ENCODE data around the gene CNTNAP2. TPM values are rescaled to one million over a fixed set of nuclear protein-coding genes. Genes with fewer than 3 reads are reported as not detected.

CNTNAP2 gene
- total RNA-seq, 1 experiment from 2014 or later, result 60.0 TPM

DNA sequence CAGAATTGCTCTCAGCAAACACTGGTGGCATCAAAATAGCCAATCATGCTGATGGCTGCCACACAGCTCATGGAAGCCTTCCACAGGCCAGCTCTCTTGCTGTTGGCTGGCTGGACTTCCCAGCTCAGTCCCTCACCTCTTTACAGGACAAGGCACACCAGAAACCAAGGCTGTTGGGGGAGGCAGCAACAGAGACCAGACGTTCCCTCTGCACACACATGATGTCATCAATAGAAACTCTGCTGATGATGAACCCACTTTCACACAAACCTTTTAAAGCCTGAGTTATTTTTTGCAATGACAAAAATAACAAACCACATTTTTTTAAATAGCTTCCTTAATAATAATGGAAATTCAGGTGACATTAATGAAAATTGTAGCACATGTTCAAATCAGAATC lies 2173.0 kb downstream of the CNTNAP2 start:
- intact Hi-C loops (cut with micrococcal nuclease; ENCODE audit: unreplicated experiment), result no loop called here
- no peaks in the 10 kb centered on the region for H3K4me1 ChIP-seq (ENCODE audit: insufficient read depth, low read length, poor library complexity, severe bottlenecking)
- POLR2A ChIA-PET (ENCODE audit: low non-redundant PET), result no interaction called here
- no peak for DNase-seq (ENCODE audit: low spot score)
- BruUV-seq (replicated peaks), result no TSS peak
- H3K27me3 ChIP-seq (replicated peaks; ENCODE audit: insufficient read depth, low read depth, low read length, poor library complexity), result no peaks in the 10 kb centered on the region
- TF ChIP-seq EZH2 (IDR thresholded peaks at IDR 0.05; ENCODE audit: borderline replicate concordance, low read depth, low read length, poor library complexity, severe bottlenecking), result no peak
- TF ChIP-seq, protein P1, sequence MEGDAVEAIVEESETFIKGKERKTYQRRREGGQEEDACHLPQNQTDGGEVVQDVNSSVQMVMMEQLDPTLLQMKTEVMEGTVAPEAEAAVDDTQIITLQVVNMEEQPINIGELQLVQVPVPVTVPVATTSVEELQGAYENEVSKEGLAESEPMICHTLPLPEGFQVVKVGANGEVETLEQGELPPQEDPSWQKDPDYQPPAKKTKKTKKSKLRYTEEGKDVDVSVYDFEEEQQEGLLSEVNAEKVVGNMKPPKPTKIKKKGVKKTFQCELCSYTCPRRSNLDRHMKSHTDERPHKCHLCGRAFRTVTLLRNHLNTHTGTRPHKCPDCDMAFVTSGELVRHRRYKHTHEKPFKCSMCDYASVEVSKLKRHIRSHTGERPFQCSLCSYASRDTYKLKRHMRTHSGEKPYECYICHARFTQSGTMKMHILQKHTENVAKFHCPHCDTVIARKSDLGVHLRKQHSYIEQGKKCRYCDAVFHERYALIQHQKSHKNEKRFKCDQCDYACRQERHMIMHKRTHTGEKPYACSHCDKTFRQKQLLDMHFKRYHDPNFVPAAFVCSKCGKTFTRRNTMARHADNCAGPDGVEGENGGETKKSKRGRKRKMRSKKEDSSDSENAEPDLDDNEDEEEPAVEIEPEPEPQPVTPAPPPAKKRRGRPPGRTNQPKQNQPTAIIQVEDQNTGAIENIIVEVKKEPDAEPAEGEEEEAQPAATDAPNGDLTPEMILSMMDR (conservative IDR thresholded peaks at IDR 0.05; ENCODE audit: low read depth, low read length), result no peak
- H3K9me3 ChIP-seq (ENCODE audit: low read depth, low read length, poor library complexity, severe bottlenecking), result no peaks in the 10 kb centered on the region
- no peak overlapping the region for H3K4me3 ChIP-seq (ENCODE audit: low read depth, low read length, poor library complexity, severe bottlenecking)
- no peak overlapping the region for H3K27ac ChIP-seq (ENCODE audit: low read depth, low read length, poor library complexity, severe bottlenecking)
- CTCF ChIA-PET, result no interaction called here
- no peaks in the 10 kb centered on the region for H3K36me3 ChIP-seq (ENCODE audit: insufficient read depth, low read length, poor library complexity, severe bottlenecking)

DNA sequence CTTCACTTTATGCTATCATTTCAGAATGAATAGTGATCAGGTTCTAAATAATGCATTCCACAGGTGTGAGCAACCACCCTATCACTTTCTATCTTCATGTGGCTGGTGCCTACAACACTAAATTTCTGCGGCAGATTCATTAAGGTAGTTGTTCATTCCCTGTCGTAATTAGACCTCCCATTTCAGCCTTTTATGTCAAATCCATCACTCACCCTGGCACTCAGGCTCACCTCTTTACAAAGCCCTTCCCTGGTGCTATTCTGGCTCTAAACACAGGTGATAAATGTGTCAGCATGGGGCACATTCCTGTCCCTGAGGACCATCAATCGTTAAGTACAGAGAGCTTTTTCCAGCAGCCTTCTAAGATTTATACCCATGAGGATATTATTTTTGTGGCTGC lies 2173.9 kb downstream of the CNTNAP2 start:
- intact Hi-C loops (cut with micrococcal nuclease; ENCODE audit: unreplicated experiment), result no loop called here
- no peak for DNase-seq (ENCODE audit: low spot score)
- no TSS peak for BruUV-seq (replicated peaks)
- ChIA-PET CTCF (no interaction called here), POLR2A (ENCODE audit: low non-redundant PET) (no interaction called here)
- TF ChIP-seq, protein P1 (conservative IDR thresholded peaks at IDR 0.05; ENCODE audit: low read depth, low read length), result no peak
- no peak for TF ChIP-seq EZH2 (IDR thresholded peaks at IDR 0.05; ENCODE audit: borderline replicate concordance, low read depth, low read length, poor library complexity, severe bottlenecking)
- Histone ChIP-seq H3K4me3 (ENCODE audit: low read depth, low read length, poor library complexity, severe bottlenecking) (no peak overlapping the region), H3K27me3 (replicated peaks; ENCODE audit: insufficient read depth, low read depth, low read length, poor library complexity) (no peaks in the 10 kb centered on the region), H3K9me3 (ENCODE audit: low read depth, low read length, poor library complexity, severe bottlenecking) (no peaks in the 10 kb centered on the region), H3K36me3 (ENCODE audit: insufficient read depth, low read length, poor library complexity, severe bottlenecking) (no peaks in the 10 kb centered on the region), H3K27ac (ENCODE audit: low read depth, low read length, poor library complexity, severe bottlenecking) (no peak overlapping the region), H3K4me1 (ENCODE audit: insufficient read depth, low read length, poor library complexity, severe bottlenecking) (no peaks in the 10 kb centered on the region)

DNA sequence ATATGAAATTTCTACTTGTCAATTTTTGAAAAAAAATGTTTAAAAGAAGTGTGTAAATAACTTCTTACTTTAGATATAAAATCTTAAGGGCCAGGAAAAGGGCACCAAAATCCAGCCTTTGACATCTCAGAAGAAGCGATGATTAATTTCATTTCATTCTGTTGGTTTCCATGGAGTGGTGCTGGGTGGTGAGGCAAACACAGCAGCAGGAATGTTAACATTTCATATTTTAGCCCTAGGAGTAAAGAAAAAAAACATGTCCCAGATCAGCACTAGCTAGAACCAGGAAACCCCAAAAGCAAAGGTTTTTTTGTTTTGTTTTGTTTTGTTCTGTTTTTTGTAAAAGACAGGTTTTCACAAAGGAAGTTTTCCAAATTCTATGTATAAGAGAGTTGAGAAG lies 2175.2 kb downstream of the CNTNAP2 start:
- no peak overlapping the region for H3K4me3 ChIP-seq (ENCODE audit: low read depth, low read length, poor library complexity, severe bottlenecking)
- BruUV-seq (replicated peaks), result no TSS peak
- H3K36me3 ChIP-seq (ENCODE audit: insufficient read depth, low read length, poor library complexity, severe bottlenecking), result no peaks in the 10 kb centered on the region
- intact Hi-C loops (cut with micrococcal nuclease; ENCODE audit: unreplicated experiment), result no loop called here
- no peak overlapping the region for H3K27ac ChIP-seq (ENCODE audit: low read depth, low read length, poor library complexity, severe bottlenecking)
- TF ChIP-seq, protein P1 (conservative IDR thresholded peaks at IDR 0.05; ENCODE audit: low read depth, low read length), result no peak
- TF ChIP-seq EZH2 (IDR thresholded peaks at IDR 0.05; ENCODE audit: borderline replicate concordance, low read depth, low read length, poor library complexity, severe bottlenecking), result no peak
- ChIA-PET POLR2A (ENCODE audit: low non-redundant PET) (no interaction called here), CTCF (no interaction called here)
- no peaks in the 10 kb centered on the region for H3K27me3 ChIP-seq (replicated peaks; ENCODE audit: insufficient read depth, low read depth, low read length, poor library complexity)
- DNase-seq (ENCODE audit: low spot score), result no peak
- no peaks in the 10 kb centered on the region for H3K4me1 ChIP-seq (ENCODE audit: insufficient read depth, low read length, poor library complexity, severe bottlenecking)
- H3K9me3 ChIP-seq (ENCODE audit: low read depth, low read length, poor library complexity, severe bottlenecking), result no peaks in the 10 kb centered on the region
